HG03139 (cell line): ENCODE data around the gene EDIL3.

Experiments
- ATAC-seq: cut with Tn5 transposase; IDR thresholded peaks from one replicate; pipeline ENCODE4 v1.9.1; 2021; ENCODE audit not compliant: unreplicated experiment

EDIL3 gene

GRCh38 chr5:83972909-83973308 is 411.8 kb downstream of the EDIL3 start:
- ATAC-seq = no peak

- no peak for ATAC-seq
Measured at GRCh38 chr5:83972236-83972635, 412.4 kb downstream of the EDIL3 start.

- ATAC-seq = no peak
Measured at GRCh38 chr5:83967417-83967816, 417.3 kb downstream of the EDIL3 start.

- no peak for ATAC-seq
Measured at GRCh38 chr5:83965441-83965840, 419.2 kb downstream of the EDIL3 start.

- no peak for ATAC-seq
Measured at GRCh38 chr5:83964271-83964670, 420.4 kb downstream of the EDIL3 start.

GRCh38 chr5:83957188-83957587 is 427.5 kb downstream of the EDIL3 start:
- ATAC-seq = no peak

GRCh38 chr5:83956386-83956785 is 428.3 kb downstream of the EDIL3 start:
- ATAC-seq = no peak

- ATAC-seq = no peak
Measured at GRCh38 chr5:83955916-83956315, 428.8 kb downstream of the EDIL3 start.

GRCh38 chr5:83947763-83948162 is 436.9 kb downstream of the EDIL3 start:
- no peak for ATAC-seq

GRCh38 chr5:83946516-83946915 is 438.2 kb downstream of the EDIL3 start:
- no peak for ATAC-seq

- no peak for ATAC-seq
Measured at GRCh38 chr5:83942155-83942554, 442.5 kb downstream of the EDIL3 start.

- ATAC-seq = no peak
Measured at GRCh38 chr5:83937837-83938236, 446.8 kb downstream of the EDIL3 start.

GRCh38 chr5:83931969-83932368 is 452.7 kb downstream of the EDIL3 start:
- no peak for ATAC-seq

- peak; percentile 67 for ATAC-seq
Measured at GRCh38 chr5:83927140-83927733, 457.4 kb downstream of the EDIL3 start.

GRCh38 chr5:83925955-83926337 is 458.7 kb downstream of the EDIL3 start:
- ATAC-seq = no peak

- no peak for ATAC-seq
Measured at GRCh38 chr5:83925321-83925954, 459.2 kb downstream of the EDIL3 start.

- ATAC-seq = no peak
Measured at GRCh38 chr5:83924891-83925290, 459.8 kb downstream of the EDIL3 start.

- no peak for ATAC-seq
Measured at GRCh38 chr5:83924171-83924570, 460.5 kb downstream of the EDIL3 start.

GRCh38 chr5:83922699-83923098 is 462.0 kb downstream of the EDIL3 start:
- no peak for ATAC-seq

- no peak for ATAC-seq
Measured at GRCh38 chr5:83921666-83922193, 462.9 kb downstream of the EDIL3 start.

GRCh38 chr5:83919071-83920041 is 465.3 kb downstream of the EDIL3 start:
- no peak for ATAC-seq
